Ramos (cell line): ENCODE results near the gene TRIM10.
"Not testable (repeated sequence)": the region's sequence is repeated elsewhere in the genome, so short reads cannot be mapped to it uniquely, and the experiment has no call there.

ENCODE experiments used
- in situ Hi-C: fragments of 300-500 bp; cut with MboI; formaldehyde crosslinking; loops from one replicate; pipeline ENCODE4 v1.14.3; 2022; ENCODE audit warnings: low sequenced_read_pairs; ENCODE audit not compliant: unreplicated experiment

TRIM10 gene

DNA sequence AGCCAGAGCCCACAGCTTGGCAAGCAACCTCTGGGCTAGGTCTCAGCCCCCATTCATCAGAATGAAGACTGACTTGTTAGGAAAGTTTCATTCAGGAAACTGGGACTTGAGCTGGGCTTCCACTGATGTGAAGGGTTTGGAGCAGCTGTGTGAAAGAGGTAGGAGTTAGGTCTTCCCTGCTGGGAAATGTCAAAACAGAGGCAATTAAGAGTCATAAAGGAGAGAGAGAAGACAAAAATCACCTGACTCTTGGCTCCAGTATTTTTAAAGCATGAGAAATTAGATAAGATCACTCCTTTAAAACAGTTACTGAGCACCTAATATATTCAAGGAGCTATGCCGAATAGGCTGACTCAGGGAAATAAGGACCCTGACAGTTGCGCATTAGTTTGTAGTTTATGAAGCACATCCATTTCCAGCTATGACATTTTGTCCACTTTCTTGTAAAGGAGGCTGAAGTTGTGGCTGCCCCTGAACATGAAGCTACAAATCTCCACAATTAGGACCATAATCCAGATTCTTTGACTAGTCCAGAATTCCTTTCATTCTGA lies 29.0 kb downstream of the TRIM10 start:
- in situ Hi-C loops: no loop called here

- in situ Hi-C loops: no loop called here
Measured at GRCh38 chr6:30130887-30131862, 29.8 kb downstream of the TRIM10 start.

DNA sequence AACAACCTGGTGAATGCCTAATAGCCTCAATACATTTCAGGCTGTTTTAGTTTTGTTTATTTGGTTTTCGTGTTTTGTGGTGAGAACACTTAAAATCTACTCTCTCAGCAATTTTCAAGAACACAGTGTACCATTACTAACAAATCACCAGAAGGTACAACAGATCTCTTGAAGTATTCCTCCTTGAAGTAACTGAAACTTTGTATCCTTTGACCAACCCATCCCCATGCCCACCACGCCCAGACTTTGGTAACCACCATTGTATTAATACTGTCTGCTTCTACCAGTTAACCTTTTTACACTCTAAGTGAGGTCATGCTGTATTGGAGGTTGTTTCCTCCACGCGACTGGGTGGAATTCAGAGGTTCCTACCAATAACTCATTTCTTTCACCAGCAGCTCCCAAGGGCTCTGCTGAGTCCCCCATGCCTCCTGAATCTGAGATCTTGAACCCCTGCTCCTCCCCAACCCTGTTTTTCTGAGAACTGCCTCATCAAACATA lies 30.8 kb downstream of the TRIM10 start:
- in situ Hi-C loops: no loop called here

DNA sequence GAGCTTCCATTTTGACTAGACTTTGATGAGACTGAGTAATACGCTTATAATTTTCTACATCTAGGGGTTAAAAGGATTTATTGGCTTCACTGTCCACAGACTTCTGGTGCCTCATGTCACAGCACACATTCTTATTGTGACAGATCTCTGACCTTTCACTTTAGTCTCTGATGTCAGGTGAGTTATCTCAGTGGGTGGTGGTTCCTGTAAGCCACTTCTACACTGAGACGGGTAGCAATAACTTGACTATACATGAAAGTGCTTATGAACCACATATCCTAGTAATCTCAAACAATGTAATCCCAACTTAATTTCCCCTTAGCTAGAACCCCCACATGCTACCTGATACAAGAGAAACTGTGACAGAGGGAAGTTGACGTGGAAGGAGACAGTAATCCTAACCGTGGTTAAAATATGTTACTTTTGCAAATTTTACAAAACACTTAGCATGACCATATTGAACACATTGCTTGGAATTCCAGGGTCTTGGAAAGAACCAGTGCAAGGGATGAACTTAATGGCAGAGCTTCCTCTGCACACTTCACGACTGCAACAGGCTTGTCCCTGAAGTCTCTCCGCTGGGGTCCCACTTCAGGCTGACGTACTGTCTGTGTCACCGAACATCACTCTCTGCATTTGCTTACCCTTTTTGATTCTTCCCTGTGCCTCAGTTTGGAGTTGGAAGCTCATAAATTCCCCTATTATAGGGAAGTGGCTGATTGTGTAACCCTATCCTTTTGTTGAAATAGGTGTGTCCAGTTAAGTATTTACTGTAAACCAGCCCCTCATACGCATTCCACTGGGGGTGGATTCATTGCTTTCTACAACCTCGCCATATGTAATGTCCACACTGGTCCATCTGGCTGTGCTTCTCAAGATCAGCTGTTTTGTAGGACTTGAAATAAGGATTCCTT lies 31.5 kb downstream of the TRIM10 start:
- in situ Hi-C loops: no loop called here

DNA sequence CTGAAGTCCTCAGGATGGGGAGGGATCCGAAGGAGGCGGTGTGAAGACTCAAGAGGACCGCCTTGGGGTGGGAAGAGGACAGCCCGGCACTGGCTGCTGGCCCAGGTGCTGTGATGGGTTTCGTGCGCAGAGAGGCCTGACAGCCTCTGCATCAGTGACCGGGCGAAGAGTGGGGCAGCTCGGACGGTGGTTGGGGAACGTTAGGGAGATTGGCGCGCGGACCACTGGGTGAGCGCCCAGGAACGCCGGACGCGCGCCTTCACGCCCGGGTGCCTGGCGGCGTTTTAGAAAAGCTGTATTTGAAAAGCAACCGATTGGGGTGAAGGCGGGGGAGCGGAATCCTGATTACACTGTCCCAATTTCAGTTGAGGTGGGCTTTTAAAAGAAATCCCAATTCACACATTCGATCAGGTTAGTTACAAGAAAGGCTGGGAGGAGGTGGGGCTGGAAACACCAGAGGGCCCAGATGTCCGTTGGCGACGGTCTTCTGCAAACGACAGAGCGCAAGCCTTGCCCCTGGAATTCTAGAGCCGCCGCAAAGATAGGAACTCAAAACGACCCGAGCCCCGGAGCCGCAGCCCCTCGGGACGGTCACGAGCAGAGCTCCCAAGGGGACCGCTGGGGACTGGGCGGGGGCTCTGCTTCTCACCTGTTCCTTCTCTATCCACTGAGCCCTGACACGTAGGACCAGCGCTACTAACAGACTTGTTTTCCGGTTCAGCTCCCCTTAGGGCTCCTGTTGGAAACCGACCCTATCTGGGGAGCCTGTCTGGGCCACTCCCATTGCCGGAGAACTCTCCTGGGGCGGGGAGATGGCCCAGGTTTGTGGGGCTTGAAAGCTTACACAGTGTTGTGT lies 33.5 kb downstream of the TRIM10 start:
- in situ Hi-C loops: no loop called here

- in situ Hi-C loops: no loop called here
Measured at GRCh38 chr6:30122515-30122914, 38.5 kb downstream of the TRIM10 start.

DNA sequence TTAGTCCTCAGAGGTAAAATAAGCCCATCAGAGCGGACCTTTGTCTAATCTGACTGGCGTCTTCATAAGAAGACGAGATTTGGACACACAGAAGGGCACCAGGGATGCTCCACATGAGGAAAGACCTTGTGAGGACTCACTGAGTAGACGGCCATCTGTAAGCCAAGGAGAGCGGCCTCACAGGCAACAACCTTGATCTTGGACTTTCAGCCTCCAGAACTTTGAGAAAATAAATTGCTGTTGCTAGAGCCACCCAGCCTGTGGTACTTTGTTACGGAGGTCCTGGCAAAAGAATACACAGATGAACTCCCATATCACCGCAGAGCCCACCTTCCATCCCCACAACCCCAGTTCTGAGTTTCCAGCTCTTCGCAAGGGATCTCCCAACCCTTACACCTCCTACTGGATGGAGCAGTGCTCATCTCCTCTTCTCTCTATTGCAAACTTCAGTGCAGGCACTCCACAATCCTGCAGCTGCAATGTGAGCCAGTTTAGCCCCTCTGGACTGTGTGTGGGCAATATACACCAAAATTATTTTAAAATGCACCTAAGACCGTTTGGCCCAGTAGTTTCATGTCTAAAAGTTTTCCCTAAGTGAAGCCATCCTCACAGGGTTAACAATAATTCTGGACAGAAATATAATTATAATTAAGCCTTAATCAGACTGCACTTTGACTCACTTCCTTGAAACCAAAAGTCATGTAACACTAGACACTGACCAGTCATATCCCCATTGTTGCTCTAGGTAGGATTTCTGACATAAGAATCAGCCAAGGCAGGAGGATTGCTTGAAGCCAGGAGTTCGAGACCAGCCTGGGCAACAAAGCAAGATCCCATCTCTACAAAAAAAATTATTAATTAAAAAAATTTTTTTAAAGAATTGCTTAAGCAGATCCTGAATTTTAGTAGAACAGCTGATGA lies 39.3 kb downstream of the TRIM10 start:
- in situ Hi-C loops: no loop called here

DNA sequence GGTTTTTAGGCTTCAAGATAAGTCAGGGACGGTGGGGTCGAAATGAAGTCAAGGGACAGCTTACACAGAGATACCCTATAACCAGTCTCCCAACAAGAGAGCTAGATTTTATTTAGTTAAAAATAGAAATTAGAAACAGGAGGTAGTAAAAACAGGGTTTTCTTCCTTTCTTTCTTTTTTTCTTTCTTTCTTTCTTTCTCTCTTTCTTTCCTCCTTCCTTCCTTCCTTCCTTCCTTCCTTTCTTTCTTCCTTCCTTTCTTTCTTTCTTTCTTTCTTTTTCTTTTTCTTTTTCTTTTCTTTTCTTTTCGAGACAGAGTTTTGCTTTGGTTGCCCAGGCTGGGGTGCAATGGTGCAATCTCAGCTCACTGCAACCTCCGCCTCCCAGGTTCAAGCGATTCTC lies 42.3 kb downstream of the TRIM10 start:
- in situ Hi-C loops: not testable (repeated sequence)

DNA sequence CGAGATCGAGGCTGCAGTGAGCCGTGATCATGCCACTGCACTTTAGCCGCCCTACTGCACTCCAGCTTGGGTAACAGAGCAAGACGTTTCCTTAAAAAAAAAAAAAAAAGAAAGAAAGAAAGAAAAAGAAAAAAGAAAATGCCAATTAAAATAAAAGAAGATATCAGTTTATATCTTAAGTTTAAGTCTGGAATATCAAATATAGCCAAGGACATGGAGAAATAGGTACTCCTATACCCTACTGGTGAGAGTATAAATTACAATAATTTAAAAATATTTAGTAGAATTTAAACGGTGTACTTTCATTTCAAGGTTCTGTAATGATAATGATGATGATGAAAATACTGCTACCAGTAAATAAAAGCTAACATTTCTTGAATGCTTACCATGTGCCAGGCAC lies 44.3 kb downstream of the TRIM10 start:
- in situ Hi-C loops: no loop called here

GRCh38 chr6:30113841-30114240 lies 47.2 kb downstream of the TRIM10 start:
- in situ Hi-C loops: no loop called here

DNA sequence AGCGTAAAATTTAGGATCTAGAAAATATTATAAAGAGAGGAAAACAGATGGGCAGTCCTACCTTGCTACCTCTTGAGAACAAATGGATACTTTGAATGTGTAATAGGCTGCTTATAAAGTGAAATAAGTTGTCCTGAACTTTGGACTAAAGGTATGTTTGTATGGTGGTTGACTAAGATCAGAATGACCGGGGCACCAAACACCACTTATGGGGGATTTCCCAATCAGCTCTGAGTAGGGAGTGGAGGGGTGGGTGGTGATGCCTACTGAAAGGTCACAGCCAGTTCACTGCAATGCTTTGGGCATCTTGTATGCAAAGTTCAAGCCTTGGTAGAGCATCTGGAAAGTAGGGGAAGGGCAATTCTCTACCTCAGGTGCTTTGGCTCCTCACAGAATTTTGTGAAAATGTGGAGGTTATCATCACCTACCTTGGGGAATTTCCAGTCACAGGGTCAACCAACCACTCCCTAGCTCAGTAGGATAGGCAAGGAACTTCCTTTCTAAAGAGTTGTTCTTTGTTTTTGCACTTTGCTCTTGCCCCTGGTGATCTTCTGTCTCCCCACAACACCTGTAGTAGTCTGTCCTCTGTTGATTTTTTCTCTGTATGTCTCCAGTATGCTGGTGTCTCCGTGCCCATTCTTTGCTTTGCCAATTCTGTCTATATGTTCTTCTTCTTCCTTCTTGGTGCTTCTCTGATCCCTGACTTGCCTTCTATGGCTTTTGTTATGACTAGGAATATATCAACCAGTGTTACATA lies 47.8 kb downstream of the TRIM10 start, which contains the start of gene TRIM31:
Gene TRIM31, minus strand, starts transcription at position 88 of the 757 bp plus-strand sequence. CDS start 285 bp downstream, outside the sequence.
- in situ Hi-C loops: no loop called here

GRCh38 chr6:30112402-30112994 lies 48.5 kb downstream of the TRIM10 start:
- in situ Hi-C loops: no loop called here

DNA sequence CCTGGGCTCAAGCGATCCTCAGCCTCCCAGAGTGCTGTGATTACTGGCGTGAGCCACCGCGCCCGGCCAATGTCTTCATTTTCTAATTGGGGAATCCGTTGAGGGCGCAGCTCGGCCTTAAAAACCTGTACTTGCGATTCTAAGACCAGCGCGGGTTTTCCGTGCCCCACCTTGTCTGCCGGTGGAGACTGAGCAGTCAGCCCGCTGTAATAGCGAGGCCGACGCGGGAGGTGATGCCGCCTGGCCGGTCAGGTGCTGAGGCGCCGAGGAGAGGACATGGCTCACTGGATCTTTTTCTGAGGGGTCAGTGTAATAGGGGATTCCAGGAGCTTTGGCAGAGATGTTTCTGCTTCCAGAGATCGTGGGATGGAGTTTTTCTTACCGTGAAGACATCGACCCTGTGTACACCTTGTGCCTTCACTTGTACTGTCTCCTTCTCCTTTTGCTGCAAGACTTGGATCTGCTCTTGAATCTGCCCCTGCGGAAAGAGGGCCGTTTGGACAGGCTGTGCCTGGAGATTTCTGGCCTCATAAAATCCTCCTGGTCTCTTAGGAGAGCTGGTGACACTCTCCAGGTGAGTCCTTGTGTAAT lies 49.6 kb downstream of the TRIM10 start:
- in situ Hi-C loops: no loop called here

DNA sequence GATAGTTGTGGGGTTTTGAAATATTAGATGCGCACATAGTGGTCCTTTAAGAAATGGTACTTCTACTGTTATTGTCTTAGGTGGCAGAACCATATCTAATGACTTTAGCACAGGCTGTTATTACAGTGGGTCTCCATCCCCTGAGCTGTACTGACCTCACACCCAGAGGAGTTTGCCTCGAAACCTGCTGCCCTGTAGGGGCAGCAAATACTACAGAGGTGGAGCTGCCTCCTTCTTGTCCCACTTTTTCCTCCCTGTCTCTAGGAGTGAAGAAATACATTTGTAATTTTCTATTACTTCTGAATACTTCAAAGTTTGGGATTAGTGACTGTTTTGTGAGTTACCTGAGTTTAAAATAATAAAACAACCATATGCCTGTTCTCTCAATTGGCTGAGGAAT lies 56.4 kb downstream of the TRIM10 start:
- in situ Hi-C loops: no loop called here

DNA sequence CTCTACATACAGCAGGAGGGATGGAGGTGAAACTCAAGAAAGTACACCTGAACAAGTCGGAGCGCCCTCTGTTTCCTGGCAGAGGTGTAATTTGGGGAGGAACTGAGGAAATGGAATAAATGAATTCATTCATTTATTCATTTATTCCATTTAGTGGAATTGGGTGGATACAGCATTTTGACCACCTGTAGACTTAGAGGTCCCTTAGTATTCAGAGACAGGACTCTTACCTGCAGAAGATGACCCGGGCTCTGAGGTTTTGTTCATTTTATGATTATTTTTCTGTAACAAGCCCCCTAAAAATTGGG lies 57.2 kb downstream of the TRIM10 start:
- in situ Hi-C loops: no loop called here

DNA sequence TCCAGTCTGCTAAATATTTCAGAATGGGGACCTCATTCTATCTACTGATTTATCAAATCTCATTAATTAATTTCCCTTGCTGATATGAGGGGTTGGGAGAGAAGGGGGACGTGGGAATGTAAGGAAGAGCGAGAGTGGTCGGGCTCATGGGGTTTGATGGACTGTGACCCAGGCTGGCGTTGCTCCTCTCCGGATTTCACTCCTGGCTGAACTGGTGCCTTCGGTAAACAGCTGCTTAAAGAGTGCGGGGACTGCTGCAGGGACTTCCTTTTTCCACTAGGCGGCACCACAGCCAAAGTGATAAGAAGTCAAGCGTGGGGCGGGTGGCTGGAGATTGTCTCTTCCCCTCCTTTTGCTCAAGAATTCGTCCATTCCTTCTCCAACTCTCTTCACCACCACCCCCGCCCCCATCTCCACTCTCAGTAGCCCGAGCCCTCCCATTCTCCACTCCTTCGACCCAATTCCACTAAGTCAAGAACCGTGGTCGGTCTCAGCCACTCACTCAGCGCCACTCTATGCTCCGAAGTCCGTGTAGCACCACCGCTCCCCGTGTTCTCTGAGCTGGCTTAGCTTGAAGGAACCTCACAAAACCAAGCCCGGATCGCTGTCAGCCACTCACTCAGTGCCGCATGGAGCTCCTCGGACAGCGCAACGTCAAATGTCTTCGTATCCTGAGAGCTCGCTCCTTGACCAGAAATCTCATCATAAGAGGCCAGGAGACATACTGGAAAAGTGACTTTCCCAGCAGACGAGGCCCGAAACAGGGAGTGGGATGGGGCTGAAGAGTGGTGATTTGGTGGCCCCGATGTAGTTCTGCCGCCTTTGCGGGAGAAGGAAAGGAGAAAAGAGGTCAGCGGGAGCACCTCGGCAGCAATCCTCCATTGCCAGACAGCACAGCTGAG lies 57.8 kb downstream of the TRIM10 start:
- in situ Hi-C loops: no loop called here
